HG03457 (cell line): ENCODE measurements around the gene KCNQ5.

Experiments
- ATAC-seq: cut with Tn5 transposase; IDR thresholded peaks from one replicate; pipeline ENCODE4 v1.9.1; 2021; ENCODE audit warnings: moderate number of reproducible peaks; ENCODE audit not compliant: unreplicated experiment

KCNQ5 gene

DNA sequence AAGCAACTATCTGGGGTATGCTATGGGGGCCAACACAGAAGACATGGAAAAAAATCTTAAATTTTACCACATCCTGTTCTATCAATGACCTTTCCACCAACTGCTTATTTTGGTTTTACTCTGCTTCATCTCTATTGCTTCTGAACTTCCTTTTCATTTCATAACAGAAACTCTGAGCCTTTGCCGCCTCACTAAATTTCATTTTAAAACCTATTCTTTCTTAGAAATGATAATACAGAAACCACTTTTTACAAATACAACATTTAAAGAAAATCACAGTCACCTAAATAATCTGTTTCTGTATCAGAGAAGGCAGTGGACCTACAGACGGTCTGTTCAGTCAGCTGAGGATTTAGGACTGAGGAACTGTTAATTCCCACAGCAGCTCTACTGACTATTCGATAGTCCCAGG is 117.5 kb downstream of the KCNQ5 start:
- peak; percentile 44 for ATAC-seq

DNA sequence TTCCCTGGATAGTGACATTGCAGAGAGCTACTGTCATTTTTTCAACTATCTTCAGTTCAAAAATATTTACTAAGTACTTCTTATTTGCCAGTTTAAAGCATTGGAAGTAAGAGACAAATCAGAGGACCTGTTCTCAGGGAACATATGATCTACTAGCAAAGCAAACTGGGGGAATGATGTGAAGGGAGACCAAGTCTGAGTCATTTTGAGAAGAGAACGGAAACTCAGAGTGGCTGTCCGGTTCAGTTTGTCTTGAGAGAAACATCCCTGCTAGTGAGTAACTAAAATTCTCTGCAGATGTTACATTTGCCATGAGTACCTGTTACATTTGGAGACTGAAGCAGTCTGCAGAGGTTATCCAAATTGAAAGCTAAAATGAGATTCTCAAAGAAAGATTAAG is 118.3 kb downstream of the KCNQ5 start:
- ATAC-seq: peak; percentile 77

GRCh38 chr6:72741083-72741482 is 119.2 kb downstream of the KCNQ5 start:
- ATAC-seq: no peak

DNA sequence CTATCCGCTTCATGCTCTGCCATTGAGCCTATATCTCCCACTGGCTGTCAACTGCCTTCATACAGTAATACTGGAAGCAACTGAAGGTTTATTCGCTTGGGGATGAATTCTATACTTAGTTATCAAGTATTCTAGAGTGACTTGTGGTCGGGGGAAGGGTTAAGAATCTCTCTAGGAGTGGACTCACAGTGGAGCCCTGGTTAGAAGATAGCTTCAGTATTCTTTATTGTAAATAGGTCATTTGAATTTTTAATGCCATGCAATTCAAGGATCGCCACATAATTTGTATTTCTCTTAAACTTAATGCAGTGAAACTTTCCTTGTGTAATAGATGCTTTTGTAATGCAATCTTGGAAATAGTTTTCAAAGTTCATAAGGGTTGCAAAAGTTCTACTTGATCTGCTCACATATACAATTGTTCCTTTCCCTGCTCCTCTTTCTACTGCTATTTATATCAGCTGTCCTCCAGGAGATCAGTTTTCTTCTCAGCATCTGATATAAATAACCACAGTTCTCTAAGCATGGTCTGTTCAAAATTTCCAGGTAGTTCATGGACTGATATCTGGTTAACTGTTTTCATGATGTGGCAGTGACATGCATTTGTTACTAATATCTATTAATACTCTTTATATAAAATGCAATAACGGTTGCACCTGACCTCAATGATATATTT is 120.3 kb downstream of the KCNQ5 start:
- ATAC-seq: no peak

- ATAC-seq: no peak
Observed at GRCh38 chr6:72746276-72746675, 124.4 kb downstream of the KCNQ5 start.

DNA sequence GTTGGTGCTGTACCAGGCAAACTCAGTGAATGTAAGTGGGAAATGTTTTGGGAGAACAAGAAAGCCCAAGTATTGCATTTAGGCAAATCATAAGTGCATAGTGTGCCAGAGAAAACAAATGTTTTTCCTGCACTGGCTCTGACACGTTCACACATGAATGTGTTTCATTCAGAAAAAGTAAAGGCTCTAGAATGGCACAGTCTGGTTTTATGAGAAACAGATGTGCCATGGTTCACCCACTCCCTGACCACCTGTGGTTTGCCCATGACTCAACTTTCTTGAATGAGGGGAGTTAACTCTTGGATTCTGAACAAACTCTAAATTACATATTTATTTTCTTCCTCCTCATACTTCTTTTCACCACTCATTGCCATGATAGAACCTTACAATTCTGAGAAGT is 126.9 kb downstream of the KCNQ5 start:
- ATAC-seq: peak; percentile 73

- no peak for ATAC-seq
Observed at GRCh38 chr6:72755752-72756151, 133.9 kb downstream of the KCNQ5 start.

DNA sequence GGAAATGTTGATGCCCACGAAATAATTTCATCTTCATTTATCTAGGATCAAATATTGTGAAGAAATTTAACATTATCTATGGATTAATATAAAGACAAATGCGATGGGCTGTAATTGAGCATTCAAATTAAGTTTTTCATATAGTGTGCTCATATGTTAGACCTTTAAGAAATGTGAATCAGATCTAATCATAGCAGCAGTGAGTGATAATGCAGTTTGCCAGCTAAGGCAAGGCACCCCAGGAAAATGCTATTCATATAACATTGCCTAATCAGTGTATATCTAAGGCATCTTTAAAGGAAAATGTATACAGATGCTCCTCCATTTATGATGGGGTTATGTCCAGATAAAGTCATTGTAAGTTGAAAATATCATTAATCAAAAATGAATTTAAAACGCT is 135.2 kb downstream of the KCNQ5 start:
- ATAC-seq: no peak

GRCh38 chr6:72757926-72758325 is 136.1 kb downstream of the KCNQ5 start:
- ATAC-seq: no peak

GRCh38 chr6:72758901-72759300 is 137.0 kb downstream of the KCNQ5 start:
- ATAC-seq: no peak

- no peak for ATAC-seq
Observed at GRCh38 chr6:72760114-72760793, 138.4 kb downstream of the KCNQ5 start.

GRCh38 chr6:72761761-72762160 is 139.9 kb downstream of the KCNQ5 start:
- ATAC-seq: no peak

DNA sequence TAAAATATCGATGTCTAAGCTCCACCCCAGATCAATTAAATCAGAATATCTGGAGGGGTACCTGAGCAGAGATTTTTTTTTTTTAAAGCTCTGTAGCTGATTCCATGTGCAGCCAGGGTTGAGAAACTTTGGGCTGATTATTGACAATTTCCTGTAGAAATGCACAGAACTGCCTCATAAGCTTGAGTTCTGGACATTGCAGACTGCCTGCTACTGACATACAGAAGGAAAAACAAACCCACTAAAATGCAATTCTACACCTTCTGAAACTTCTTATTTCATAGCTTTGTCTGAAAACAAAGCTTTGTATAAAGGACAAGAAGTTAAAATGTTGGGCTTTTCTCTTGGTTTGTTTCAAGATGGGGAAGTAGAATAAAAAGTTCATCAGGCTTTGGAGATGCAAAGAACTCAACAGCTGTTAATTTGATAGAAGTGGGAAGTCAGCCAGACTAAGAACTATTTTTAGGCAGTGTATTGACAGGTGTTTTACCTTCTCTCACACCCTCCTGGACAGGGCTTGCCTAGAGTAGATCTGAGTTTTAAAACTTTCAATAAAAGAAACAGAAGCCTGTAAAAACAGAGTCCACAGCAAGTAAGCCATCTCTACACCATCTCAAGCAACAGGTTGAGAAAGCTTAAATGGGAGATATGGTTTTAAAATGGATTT is 147.7 kb downstream of the KCNQ5 start:
- no peak for ATAC-seq

GRCh38 chr6:72770959-72771358 is 149.1 kb downstream of the KCNQ5 start:
- ATAC-seq: no peak

DNA sequence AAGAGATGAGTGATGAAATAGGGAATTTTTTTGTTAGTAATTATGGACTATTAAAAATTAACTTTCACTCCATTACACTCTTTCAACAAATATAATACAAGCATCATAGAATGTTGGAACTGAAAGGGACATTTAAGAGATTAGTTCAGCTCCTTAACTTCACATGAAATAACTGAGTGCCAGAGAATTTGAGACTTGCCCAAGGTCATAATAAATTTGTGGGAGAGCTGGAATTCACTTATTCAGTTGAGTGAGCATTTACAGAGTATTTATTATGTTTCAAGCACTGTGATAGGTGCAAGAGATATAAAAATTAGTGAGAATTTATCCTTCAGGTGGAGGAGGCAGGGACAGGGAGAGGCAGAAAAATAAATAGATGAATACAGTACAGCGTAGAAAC is 154.6 kb downstream of the KCNQ5 start:
- ATAC-seq: no peak

- no peak for ATAC-seq
Observed at GRCh38 chr6:72781624-72782023, 159.8 kb downstream of the KCNQ5 start.

DNA sequence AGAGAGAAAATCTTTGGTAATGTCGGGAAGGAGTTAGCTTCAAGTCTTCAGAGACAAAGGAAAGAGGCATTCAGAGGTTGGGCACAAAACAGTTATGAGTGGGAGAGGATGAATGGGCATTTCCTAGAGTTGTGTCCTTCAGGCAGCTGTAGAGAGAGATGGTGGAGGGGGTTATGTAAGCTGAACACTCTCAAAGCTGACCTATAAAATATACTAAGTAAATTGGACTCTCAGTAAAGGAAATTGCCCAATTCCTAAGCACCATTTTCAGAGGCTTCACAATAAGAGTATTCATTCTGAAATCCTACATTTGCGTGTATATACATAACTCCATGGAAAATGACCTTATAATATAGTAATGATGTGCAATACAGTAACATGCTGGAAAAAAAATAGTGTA is 161.2 kb downstream of the KCNQ5 start:
- no peak for ATAC-seq

GRCh38 chr6:72783666-72784065 is 161.8 kb downstream of the KCNQ5 start:
- ATAC-seq: no peak

GRCh38 chr6:72784071-72784470 is 162.2 kb downstream of the KCNQ5 start:
- no peak for ATAC-seq

GRCh38 chr6:72784581-72784980 is 162.7 kb downstream of the KCNQ5 start:
- no peak for ATAC-seq

DNA sequence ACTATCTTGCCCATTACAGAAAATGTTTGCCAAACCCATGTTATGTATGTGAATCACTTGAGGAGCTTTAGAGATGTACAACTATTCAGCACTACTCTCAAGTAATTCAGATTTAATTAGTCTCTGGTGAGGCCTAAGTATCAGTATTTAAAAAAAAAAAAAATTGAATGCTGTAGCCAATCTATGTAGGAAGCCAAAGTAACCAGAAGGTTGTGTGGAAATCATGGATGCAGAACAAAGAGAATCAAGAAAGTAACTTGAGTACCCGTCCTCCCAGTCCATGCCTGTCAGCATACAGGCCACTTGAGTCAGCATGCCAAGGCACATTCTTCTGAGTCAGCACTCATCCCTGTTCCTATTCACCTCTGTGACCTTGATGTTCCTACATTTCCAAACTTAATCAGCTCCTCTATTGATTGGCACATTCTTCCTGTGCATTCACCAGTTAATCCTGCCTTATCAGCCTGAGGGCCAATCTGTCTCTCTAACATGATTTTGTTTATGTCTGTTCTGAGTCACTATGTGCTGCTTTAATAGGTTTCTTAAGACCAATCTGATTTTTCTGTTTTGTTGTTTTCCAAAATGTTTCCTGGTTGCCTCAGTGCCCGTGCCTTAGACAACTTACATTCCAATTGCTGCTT is 165.6 kb downstream of the KCNQ5 start:
- ATAC-seq: no peak

DNA sequence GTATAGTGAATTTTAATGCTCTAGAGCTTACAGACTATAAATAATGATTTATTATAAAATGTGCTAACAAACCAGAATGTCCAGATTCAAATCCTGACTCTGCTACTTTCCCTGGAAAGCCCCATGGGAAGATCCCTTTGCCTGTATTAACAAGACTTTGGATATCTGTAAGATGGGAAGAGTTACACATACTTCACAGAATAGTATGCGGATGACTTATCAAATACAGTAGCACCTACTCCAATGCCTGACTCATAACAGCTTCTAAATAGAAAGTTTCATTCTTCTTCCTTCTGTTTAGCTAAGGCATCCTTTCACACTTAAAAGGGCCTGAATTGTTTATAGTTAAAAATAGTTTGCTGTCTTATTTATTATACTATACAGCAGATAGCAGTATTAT is 166.3 kb downstream of the KCNQ5 start:
- ATAC-seq: no peak
